Nephron progenitor cell (in vitro differentiated cells): ENCODE results near the gene RARA.

Experiments
- DNase-seq: peaks from one replicate; pipeline ENCODE4 v3.0.0; 2021
- H3K27ac Mint-ChIP-seq: 2 replicates; pipeline ENCODE4 v1.8.0; 2021; ENCODE audit warnings: mild to moderate bottlenecking, moderate library complexity, mixed read lengths
- H3K27me3 Mint-ChIP-seq: 2 replicates; pipeline ENCODE4 v1.8.0; 2021; ENCODE audit warnings: mild to moderate bottlenecking, low read depth, mixed read lengths; ENCODE audit not compliant: poor library complexity
- H3K36me3 Mint-ChIP-seq: 2 replicates; pipeline ENCODE4 v1.8.0; 2021; ENCODE audit warnings: low read depth, mixed read lengths
- H3K4me1 Mint-ChIP-seq: 2 replicates; pipeline ENCODE4 v1.8.0; 2021; ENCODE audit warnings: mixed read lengths
- H3K4me3 Mint-ChIP-seq: 2 replicates; pipeline ENCODE4 v1.8.0; 2021; ENCODE audit warnings: mild to moderate bottlenecking, moderate library complexity, mixed read lengths
- H3K9me3 Mint-ChIP-seq: 2 replicates; pipeline ENCODE4 v1.8.0; 2021; ENCODE audit warnings: mild to moderate bottlenecking, moderate library complexity, mixed read lengths
- TF ChIP-seq, protein P1 (sequence below): fragments of 200-600 bp; sonication (generic); IDR thresholded peaks from 2 replicates; pipeline ENCODE4 v1.5.0; 2021; ENCODE audit warnings: antibody characterized with exemption

The RARA gene

GRCh38 chr17:40327735-40328385 is 18.9 kb downstream of the RARA start:
- H3K27ac Mint-ChIP-seq, result no peak overlapping the region
- peaks cover 77% of the 10 kb centered on the region for H3K4me1 Mint-ChIP-seq

DNA sequence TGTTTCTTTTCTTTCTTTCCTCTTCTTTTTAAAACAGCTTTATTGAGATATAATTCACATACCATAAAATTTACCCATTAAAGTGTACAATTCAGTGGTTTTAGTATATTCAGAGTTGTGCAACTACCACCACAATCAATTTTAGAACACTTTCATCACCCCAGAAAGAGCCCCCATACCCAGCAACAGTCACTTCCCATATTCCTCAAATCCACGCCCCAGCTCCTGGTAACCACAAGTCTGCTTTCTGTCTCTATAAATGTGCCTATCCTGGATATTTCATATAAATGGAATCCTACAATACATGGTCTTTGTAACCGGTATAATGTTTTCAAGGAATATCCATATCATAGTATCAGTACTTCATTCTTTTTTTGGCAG is 19.4 kb downstream of the RARA start:
- Mint-ChIP-seq H3K9me3 (no peaks in the 10 kb centered on the region), H3K4me3 (no peak overlapping the region), H3K27me3 (no peaks in the 10 kb centered on the region), H3K4me1 (peaks cover 74% of the 10 kb centered on the region), H3K27ac (no peak overlapping the region), H3K36me3 (peaks cover 31% of the 10 kb centered on the region)
- TF ChIP-seq, protein P1, sequence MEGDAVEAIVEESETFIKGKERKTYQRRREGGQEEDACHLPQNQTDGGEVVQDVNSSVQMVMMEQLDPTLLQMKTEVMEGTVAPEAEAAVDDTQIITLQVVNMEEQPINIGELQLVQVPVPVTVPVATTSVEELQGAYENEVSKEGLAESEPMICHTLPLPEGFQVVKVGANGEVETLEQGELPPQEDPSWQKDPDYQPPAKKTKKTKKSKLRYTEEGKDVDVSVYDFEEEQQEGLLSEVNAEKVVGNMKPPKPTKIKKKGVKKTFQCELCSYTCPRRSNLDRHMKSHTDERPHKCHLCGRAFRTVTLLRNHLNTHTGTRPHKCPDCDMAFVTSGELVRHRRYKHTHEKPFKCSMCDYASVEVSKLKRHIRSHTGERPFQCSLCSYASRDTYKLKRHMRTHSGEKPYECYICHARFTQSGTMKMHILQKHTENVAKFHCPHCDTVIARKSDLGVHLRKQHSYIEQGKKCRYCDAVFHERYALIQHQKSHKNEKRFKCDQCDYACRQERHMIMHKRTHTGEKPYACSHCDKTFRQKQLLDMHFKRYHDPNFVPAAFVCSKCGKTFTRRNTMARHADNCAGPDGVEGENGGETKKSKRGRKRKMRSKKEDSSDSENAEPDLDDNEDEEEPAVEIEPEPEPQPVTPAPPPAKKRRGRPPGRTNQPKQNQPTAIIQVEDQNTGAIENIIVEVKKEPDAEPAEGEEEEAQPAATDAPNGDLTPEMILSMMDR, result no peak
- DNase-seq, result no peak

More at GRCh38 chr17:40327735-40328385, 18.9 kb downstream of the RARA start:
- Mint-ChIP-seq H3K27me3 (peaks cover 4% of the 10 kb centered on the region), H3K36me3 (peaks cover 26% of the 10 kb centered on the region), H3K9me3 (no peaks in the 10 kb centered on the region), H3K4me3 (no peak overlapping the region)
- TF ChIP-seq, protein P1, result no peak
- DNase-seq, result no peak

- Mint-ChIP-seq H3K36me3 (peaks cover 34% of the 10 kb centered on the region), H3K4me1 (peaks cover 74% of the 10 kb centered on the region), H3K4me3 (no peak overlapping the region), H3K27me3 (no peaks in the 10 kb centered on the region), H3K9me3 (no peaks in the 10 kb centered on the region), H3K27ac (no peak overlapping the region)
- DNase-seq, result no peak
- TF ChIP-seq, protein P1, result no peak
Observed at GRCh38 chr17:40329839-40330794, 21.1 kb downstream of the RARA start.

DNA sequence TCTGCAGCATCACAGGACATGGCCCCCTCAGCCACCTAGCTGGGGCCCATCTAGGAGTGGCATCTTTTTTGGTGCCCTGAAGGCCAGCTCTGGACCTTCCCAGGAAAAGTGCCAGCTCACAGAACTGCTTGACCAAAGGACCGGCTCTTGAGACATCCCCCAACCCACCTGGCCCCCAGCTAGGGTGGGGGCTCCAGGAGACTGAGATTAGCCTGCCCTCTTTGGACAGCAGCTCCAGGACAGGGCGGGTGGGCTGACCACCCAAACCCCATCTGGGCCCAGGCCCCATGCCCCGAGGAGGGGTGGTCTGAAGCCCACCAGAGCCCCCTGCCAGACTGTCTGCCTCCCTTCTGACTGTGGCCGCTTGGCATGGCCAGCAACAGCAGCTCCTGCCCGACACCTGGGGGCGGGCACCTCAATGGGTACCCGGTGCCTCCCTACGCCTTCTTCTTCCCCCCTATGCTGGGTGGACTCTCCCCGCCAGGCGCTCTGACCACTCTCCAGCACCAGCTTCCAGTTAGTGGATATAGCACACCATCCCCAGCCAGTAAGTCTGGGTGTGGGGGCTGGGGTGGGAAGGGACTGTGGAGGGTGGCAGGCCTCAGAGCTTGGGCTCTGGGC is 22.0 kb downstream of the RARA start:
- TF ChIP-seq, protein P1, result no peak
- no peak for DNase-seq
- Mint-ChIP-seq H3K4me3 (no peak overlapping the region), H3K27ac (peak overlapping the region; percentile 76), H3K4me1 (peaks cover 75% of the 10 kb centered on the region), H3K9me3 (no peaks in the 10 kb centered on the region), H3K36me3 (peaks cover 34% of the 10 kb centered on the region), H3K27me3 (no peaks in the 10 kb centered on the region)

DNA sequence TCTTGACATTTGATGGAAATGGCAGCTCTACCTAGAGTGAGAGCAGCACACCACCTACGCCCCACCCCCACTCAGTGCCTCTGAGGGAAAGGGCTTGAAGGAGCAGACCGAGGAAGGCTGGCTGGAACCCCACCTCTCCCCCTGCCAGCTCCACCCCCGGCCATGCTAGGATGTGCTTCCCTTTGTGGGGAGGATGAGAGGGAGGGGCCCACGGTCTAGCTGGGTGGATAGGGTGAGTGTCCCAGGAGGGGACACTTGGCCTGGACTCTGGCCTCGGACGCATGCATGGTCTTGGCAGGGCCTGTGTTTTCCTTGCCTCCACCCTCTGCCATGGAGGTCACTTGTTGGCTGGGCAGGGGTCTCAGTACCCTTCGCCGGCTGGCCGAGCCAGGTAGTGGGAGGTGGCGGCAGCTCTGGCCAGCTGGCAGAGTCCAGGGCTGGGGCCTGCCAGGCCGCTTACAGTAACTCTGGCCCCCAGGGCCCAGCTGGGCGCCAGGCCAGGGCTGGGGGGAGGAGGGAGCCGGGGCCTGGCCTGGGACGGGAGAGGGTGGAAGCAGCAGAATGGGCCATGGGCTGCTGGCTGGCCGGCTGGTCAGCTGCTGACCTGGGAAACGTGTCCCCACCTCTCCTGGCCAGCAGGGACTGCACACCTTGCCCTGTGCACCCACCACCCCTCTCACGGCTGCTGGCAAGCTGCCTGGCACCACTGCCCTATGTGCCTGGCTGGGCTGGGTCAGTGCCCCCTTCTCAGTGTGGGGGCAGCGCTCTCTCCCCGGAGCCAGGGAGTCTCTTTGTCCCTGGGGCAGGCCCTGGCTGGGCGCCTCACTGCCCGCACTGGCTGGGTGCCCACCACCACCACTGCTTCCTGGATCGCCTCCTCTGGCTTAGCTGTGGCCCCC is 23.0 kb downstream of the RARA start:
- no peak for DNase-seq
- Mint-ChIP-seq H3K4me3 (no peak overlapping the region), H3K9me3 (no peaks in the 10 kb centered on the region), H3K27me3 (no peaks in the 10 kb centered on the region), H3K4me1 (peaks cover 69% of the 10 kb centered on the region), H3K36me3 (peaks cover 34% of the 10 kb centered on the region), H3K27ac (no peak overlapping the region)
- TF ChIP-seq, protein P1, result no peak
